CD1c-positive myeloid dendritic cell (primary cell): Measurements from ENCODE around the gene QSOX2.
A peak's percentile ranks its signal among the peaks of the same experiment; 100 is the strongest.

Source experiments
- DNase-seq: peaks from one replicate; pipeline ENCODE4 v3.0.0-alpha.2; 2016; ENCODE audit errors: extremely low spot score

The QSOX2 gene

GRCh38 chr9:136173648-136174290 lies 71.8 kb downstream of the QSOX2 start:
- DNase-seq: no peak

GRCh38 chr9:136172412-136173079 lies 73.1 kb downstream of the QSOX2 start:
- no peak for DNase-seq

GRCh38 chr9:136171801-136172411 lies 73.7 kb downstream of the QSOX2 start:
- no peak for DNase-seq

- DNase-seq: no peak
These were observed 74.4 kb downstream of the QSOX2 start for GRCh38 chr9:136171009-136171800.

GRCh38 chr9:136170006-136170901 lies 75.4 kb downstream of the QSOX2 start:
- peak; percentile 47 for DNase-seq

GRCh38 chr9:136169495-136169894 lies 76.1 kb downstream of the QSOX2 start:
- DNase-seq: no peak

GRCh38 chr9:136163248-136163850 lies 82.3 kb downstream of the QSOX2 start:
- no peak for DNase-seq

GRCh38 chr9:136160995-136161610 lies 84.5 kb downstream of the QSOX2 start:
- DNase-seq: no peak

- no peak for DNase-seq
These were observed 85.2 kb downstream of the QSOX2 start for GRCh38 chr9:136160381-136160841.

GRCh38 chr9:136159851-136160250 lies 85.8 kb downstream of the QSOX2 start:
- DNase-seq: no peak

- DNase-seq: no peak
These were observed 87.9 kb downstream of the QSOX2 start for GRCh38 chr9:136157477-136158265.
